ENCODE measurements around the gene ANKFY1.

GRCh38 chr17:4161192-4161966, 102.4 kb downstream of the ANKFY1 start:
- no peak for TF ChIP-seq ATF6 (CRISPR knock-in tag; IDR thresholded peaks at IDR 0.05)
- TF ChIP-seq CTCF (IDR thresholded peaks at IDR 0.05) = no peak
- TF ChIP-seq IRF2 (CRISPR knock-in tag; IDR thresholded peaks at IDR 0.05; ENCODE audit: borderline replicate concordance, low read depth) = no peak
